ENCODE data around the gene SDC1. TPM values are rescaled to one million over a fixed set of nuclear protein-coding genes. Genes with fewer than 3 reads are reported as not detected.

The SDC1 gene
- total RNA-seq, 1 donor from 2014 or later: 184 TPM

DNA sequence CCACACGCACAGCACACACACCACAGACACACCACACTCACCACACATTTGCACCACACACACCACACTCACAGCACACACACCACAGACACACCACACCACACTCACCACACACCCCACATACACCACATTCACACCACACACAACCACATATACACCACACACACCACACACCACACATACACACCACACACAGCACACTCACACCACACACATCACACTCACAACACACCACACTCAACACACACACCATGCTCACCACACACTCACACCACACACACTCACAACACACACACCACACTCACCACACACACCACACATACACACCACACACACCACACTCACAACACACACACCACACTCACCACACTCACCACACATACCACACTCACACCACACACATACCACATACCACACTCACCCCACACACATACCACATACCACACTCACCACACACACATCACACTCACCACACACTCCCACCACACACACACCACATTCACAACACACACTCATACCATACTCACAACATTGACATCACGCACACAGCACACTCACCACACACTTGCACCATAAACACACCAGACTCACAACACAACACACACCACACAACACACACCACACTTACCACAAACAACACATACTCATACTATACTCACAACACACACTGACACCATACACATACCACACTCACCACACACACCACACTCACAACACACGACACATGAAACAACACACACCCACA, 60.0 kb downstream of the SDC1 start:
- Histone ChIP-seq H3K9me3 (no peaks in the 10 kb centered on the region), H3K4me3 (no peak overlapping the region), H3K4me1 (peaks cover 28% of the 10 kb centered on the region), H3K27ac (no peak overlapping the region), H3K27me3 (no peaks in the 10 kb centered on the region), H3K36me3 (no peaks in the 10 kb centered on the region)
- intact Hi-C loops (cut with DNase I): no loop called here
- no peak for DNase-seq (ENCODE audit: extremely low spot score in 2 of 2)
- TF ChIP-seq POLR2AphosphoS5 (IDR thresholded peaks at IDR 0.05; ENCODE audit: insufficient read depth in 1 of 2, low read depth in 1 of 2) (no peak), POLR2A (IDR thresholded peaks at IDR 0.05) (no peak)
- TF ChIP-seq, protein P1, sequence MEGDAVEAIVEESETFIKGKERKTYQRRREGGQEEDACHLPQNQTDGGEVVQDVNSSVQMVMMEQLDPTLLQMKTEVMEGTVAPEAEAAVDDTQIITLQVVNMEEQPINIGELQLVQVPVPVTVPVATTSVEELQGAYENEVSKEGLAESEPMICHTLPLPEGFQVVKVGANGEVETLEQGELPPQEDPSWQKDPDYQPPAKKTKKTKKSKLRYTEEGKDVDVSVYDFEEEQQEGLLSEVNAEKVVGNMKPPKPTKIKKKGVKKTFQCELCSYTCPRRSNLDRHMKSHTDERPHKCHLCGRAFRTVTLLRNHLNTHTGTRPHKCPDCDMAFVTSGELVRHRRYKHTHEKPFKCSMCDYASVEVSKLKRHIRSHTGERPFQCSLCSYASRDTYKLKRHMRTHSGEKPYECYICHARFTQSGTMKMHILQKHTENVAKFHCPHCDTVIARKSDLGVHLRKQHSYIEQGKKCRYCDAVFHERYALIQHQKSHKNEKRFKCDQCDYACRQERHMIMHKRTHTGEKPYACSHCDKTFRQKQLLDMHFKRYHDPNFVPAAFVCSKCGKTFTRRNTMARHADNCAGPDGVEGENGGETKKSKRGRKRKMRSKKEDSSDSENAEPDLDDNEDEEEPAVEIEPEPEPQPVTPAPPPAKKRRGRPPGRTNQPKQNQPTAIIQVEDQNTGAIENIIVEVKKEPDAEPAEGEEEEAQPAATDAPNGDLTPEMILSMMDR (IDR thresholded peaks at IDR 0.05): no peak

DNA sequence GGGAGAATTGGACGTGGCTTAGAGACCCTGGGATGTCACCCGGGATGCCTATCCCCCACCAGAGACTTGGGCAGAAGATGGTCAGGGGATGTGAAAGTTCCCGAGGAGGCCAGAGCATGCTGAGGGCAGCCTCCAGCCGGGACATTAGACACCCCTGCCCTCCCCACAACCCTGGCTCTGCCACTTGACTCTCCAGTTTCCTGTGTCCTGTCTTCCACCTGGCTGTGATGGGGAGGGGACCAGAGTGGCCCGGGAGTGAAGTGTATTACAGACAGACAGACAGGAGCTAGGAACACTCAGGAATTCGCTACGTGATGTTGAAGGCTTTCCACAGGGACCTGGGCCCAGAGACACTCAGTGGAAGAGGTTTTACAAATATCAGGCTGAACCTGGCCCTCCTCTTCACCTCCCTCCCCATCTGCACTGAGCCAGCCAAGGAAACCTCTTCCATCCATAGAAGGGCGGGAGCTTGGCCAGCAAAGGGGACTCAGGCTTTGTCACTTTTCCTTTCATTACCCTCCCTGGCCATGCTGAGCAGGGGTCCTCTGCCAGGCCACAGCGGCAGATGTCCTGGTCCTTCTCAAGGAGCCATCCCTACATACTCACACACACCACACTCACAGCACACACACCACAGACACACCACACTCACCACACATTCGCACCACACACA, 60.7 kb downstream of the SDC1 start:
- no peak overlapping the region for H3K27ac ChIP-seq
- intact Hi-C loops (cut with DNase I): no loop called here

DNA sequence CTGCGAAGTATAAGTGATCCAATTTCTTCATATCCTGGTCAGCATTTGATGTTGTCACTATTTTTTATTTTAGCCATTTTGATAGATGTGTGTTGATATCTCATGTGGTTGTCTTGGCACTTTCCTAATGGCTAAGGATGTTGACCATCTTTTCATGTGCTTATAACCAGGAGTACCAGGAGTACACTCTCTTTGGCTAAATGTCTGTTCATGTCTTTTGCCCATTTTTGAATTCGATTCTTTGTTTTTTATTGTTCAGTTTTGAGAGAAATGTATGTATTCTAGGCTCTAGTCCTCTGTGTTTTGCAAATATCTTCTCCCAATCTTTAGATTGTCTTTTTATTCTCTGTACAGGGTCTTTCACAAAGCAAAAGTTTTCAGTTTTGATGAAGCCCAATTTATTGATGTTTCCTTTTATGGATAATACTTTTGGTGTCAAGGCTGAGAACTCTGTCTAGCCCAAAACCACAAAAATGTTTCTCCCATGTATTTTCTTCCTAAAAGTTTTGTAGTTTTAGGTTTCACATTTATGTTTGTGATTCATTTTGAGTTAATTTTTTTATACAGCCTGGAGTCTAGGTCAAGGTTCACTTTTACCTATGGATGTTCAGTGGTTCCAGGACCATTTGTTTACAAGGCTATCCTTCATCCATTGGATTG, 65.4 kb downstream of the SDC1 start:
- intact Hi-C loops (cut with DNase I): no loop called here
- TF ChIP-seq, protein P1 (IDR thresholded peaks at IDR 0.05): no peak
- no peak for TF ChIP-seq POLR2AphosphoS5 (IDR thresholded peaks at IDR 0.05; ENCODE audit: insufficient read depth in 1 of 2, low read depth in 1 of 2)
- TF ChIP-seq POLR2A (IDR thresholded peaks at IDR 0.05): no peak
- Histone ChIP-seq H3K4me3 (no peak overlapping the region), H3K27me3 (no peaks in the 10 kb centered on the region), H3K27ac (no peak overlapping the region), H3K9me3 (no peaks in the 10 kb centered on the region), H3K36me3 (no peaks in the 10 kb centered on the region), H3K4me1 (no peaks in the 10 kb centered on the region)
- no peak for DNase-seq (ENCODE audit: extremely low spot score in 2 of 2)

More for the DNA sequence above, 60.7 kb downstream of the SDC1 start:
- no peaks in the 10 kb centered on the region for H3K27me3 ChIP-seq
- no peak overlapping the region for H3K4me3 ChIP-seq
- no peaks in the 10 kb centered on the region for H3K9me3 ChIP-seq
- H3K36me3 ChIP-seq: no peaks in the 10 kb centered on the region
- TF ChIP-seq, protein P1 (IDR thresholded peaks at IDR 0.05): no peak
- TF ChIP-seq POLR2A (IDR thresholded peaks at IDR 0.05) (no peak), POLR2AphosphoS5 (IDR thresholded peaks at IDR 0.05; ENCODE audit: insufficient read depth in 1 of 2, low read depth in 1 of 2) (no peak)
- H3K4me1 ChIP-seq: peaks cover 21% of the 10 kb centered on the region
- DNase-seq (ENCODE audit: extremely low spot score in 2 of 2): no peak

DNA sequence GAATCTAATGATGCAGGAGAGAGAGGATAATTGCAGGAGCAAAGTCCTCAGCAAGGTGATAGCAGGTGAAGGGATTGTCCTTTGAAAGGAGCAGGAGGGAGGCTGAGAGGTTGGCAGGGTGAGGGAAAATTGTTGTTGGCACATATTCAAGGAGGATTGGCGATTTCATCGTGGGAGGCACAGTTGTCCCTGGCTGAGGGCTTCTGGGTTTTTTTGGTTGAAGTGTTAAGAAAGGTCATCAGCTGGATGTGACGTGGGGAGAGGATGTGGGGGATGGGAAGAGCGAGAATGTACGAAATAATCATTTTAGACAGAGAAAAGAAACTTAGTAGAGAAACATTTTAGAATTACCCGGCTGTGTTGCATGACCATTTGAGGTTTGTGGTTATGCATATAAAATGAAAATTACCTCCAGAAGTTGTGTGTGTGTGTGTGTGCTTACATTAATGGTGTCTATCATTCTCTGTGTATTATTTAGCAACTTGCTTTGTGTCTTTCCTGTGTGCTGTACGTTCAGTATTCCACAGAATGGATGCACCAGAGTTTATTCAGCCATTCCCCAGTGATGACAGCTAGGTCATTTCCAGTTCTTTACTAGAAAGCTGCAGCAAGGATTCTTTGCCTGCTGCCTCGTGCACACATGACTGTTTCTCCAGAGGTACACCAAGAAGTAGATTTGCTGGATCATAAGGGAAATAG, 67.6 kb downstream of the SDC1 start:
- no peaks in the 10 kb centered on the region for H3K27me3 ChIP-seq
- no peak overlapping the region for H3K27ac ChIP-seq
- H3K4me3 ChIP-seq: no peak overlapping the region
- H3K36me3 ChIP-seq: no peaks in the 10 kb centered on the region
- TF ChIP-seq POLR2AphosphoS5 (IDR thresholded peaks at IDR 0.05; ENCODE audit: insufficient read depth in 1 of 2, low read depth in 1 of 2) (no peak), POLR2A (IDR thresholded peaks at IDR 0.05) (no peak)
- TF ChIP-seq, protein P1 (IDR thresholded peaks at IDR 0.05): no peak
- intact Hi-C loops (cut with DNase I): no loop called here
- H3K9me3 ChIP-seq: no peaks in the 10 kb centered on the region
- DNase-seq (ENCODE audit: extremely low spot score in 2 of 2): no peak
- H3K4me1 ChIP-seq: no peaks in the 10 kb centered on the region

Measured in vagina (tissue), 2 donors.